Karpas-422 (cell line): ENCODE results near the gene DRAM2. TPM values are rescaled to one million over a fixed set of nuclear protein-coding genes. Genes with fewer than 3 reads are reported as not detected.

ENCODE experiments used
- DNase-seq: peaks from one replicate; pipeline ENCODE4 v3.0.0-alpha.2; 2015
- H2AFZ ChIP-seq: fragments of 200-600 bp; sonication (generic); 2 replicates; pipeline ENCODE4 v1.6.1; 2014; ENCODE audit warnings: antibody characterized with exemption, low read length, mixed read lengths
- H3K27ac ChIP-seq: fragments of 200-600 bp; sonication (generic); 2 replicates; pipeline ENCODE4 v1.5.1; 2014; ENCODE audit warnings: mild to moderate bottlenecking, low read length, moderate library complexity
- H3K27me3 ChIP-seq: fragments of 200-600 bp; sonication (generic); 2 replicates; pipeline ENCODE4 v1.6.1; 2014; ENCODE audit warnings: low read length, mixed read lengths
- H3K36me3 ChIP-seq: fragments of 200-600 bp; sonication (generic); 2 replicates; pipeline ENCODE4 v1.6.1; 2014; ENCODE audit warnings: low read length, mixed read lengths; ENCODE audit not compliant: insufficient read depth
- H3K4me1 ChIP-seq: fragments of 200-600 bp; sonication (generic); 2 replicates; pipeline ENCODE4 v1.6.1; 2014; ENCODE audit warnings: mild to moderate bottlenecking, low read length, mixed read lengths
- H3K4me2 ChIP-seq: fragments of 200-600 bp; sonication (generic); 2 replicates; pipeline ENCODE4 v1.6.1; 2014; ENCODE audit warnings: low read length, low read depth, mild to moderate bottlenecking; ENCODE audit not compliant: poor library complexity, severe bottlenecking
- H3K4me3 ChIP-seq: fragments of 200-600 bp; sonication (generic); 2 replicates; pipeline ENCODE4 v1.5.1; 2014; ENCODE audit warnings: mild to moderate bottlenecking, antibody characterized with exemption, low read length, mixed read lengths
- H3K79me2 ChIP-seq: fragments of 200-600 bp; sonication (generic); 2 replicates; pipeline ENCODE4 v1.6.1; 2014; ENCODE audit warnings: mild to moderate bottlenecking, low read length, mixed read lengths
- H3K9ac ChIP-seq: fragments of 200-600 bp; sonication (generic); 2 replicates; pipeline ENCODE4 v1.6.0; 2014; ENCODE audit warnings: low read length
- H3K9me2 ChIP-seq: fragments of 200-600 bp; sonication (generic), shearing (Covaris generic); replicated peaks from 2 replicates; pipeline ENCODE4 v1.6.0; 2014; ENCODE audit warnings: mild to moderate bottlenecking, low read length, moderate library complexity; ENCODE audit not compliant: insufficient read depth
- H3K9me3 ChIP-seq: fragments of 300-700, 200-600 bp; sonication (generic); 2 replicates; pipeline ENCODE4 v1.6.1; 2014; ENCODE audit warnings: low read length, mixed read lengths
- H4K20me1 ChIP-seq: fragments of 200-600 bp; sonication (generic); 2 replicates; pipeline ENCODE4 v1.6.1; 2014; ENCODE audit warnings: mild to moderate bottlenecking, antibody characterized with exemption, low read length, low read depth; ENCODE audit not compliant: insufficient read depth
- total RNA-seq: library from RNA; depleted of rRNA; stranded (reverse); fragments of >200 nt; shearing (Covaris generic); gene quantifications from 2 replicates; pipeline ENCODE4 v1.2.3, GENCODE V29; 2014; ENCODE audit warnings: low replicate concordance

The DRAM2 gene
- total RNA-seq, 1 experiment from 2014 or later, result 268 TPM

DNA sequence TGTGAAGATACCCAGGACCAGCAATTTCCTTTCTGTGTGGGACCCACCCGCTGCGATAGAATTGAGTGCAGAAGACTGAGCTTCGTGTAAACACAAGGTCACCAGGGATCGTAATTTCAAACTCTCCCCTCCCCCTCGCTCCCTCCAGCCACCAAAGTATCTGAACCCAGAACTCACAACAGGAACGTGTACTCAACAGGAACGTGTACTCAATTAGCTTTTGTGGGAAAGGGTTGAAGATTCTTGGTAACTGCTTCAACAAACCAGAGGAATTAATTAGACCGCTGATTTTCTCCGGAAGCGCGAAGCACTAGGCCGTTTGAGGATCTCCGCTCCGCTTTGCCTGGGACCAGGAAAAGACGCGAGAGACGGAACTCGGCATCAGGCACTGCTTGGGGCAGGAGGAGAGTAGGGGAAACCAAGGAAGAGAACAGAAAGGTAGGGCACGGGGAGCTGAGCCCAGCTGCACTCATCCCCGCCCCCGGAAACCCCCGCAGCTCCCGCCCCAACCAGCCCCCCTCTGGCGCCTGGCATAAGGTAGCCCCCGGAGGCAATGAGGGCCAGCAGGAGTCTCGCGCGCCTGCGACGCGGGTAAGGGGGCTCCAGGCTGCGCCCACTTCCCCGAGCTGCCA is 453 bp downstream of the DRAM2 start:
- H3K9ac ChIP-seq, result peak overlapping the region; percentile 98
- H3K36me3 ChIP-seq, result peaks cover 36% of the 10 kb centered on the region
- peaks cover 71% of the 10 kb centered on the region for H3K4me1 ChIP-seq
- no peak overlapping the region for H2AFZ ChIP-seq
- H3K9me3 ChIP-seq, result no peaks in the 10 kb centered on the region
- no peaks in the 10 kb centered on the region for H3K27me3 ChIP-seq
- H3K9me2 ChIP-seq, result no peaks in the 10 kb centered on the region
- H3K4me3 ChIP-seq, result peak overlapping the region; percentile 96
- peaks cover 75% of the 10 kb centered on the region for H3K79me2 ChIP-seq
- peaks cover 8% of the 10 kb centered on the region; the same call in 1 of the 2 replicates for H4K20me1 ChIP-seq
- peak; percentile 85 for DNase-seq
- H3K27ac ChIP-seq, result peak overlapping the region; percentile 90
- H3K4me2 ChIP-seq, result peak overlapping the region; percentile 98

DNA sequence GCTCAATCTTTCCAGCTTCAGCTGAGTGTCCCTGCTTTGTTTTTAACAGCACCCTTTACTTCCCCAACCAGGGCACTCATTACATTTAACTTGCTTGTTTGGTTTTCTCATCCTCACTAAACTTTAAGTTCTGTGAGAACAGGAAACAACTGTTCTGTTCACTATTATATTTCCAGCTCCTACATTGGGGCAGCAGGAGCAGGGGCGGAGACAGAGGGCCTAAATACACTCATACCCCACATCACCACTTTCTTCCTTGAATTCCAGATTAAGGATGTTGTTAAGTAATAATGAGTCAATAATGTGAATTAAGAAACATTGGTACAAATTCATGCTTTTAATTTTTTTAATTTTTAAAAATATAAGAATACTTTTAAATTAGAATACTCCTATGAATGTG is 6.0 kb downstream of the DRAM2 start:
- H4K20me1 ChIP-seq, result no peaks in the 10 kb centered on the region
- peak overlapping the region; percentile 72 for H3K27ac ChIP-seq
- no peak for DNase-seq
- H2AFZ ChIP-seq, result no peak overlapping the region
- peaks cover 24% of the 10 kb centered on the region for H3K36me3 ChIP-seq
- no peak overlapping the region for H3K4me3 ChIP-seq
- no peaks in the 10 kb centered on the region for H3K9me2 ChIP-seq
- no peaks in the 10 kb centered on the region for H3K27me3 ChIP-seq
- peaks cover 83% of the 10 kb centered on the region for H3K4me1 ChIP-seq
- peaks cover 21% of the 10 kb centered on the region for H3K79me2 ChIP-seq
- H3K9ac ChIP-seq, result no peak overlapping the region
- H3K4me2 ChIP-seq, result no peak overlapping the region
- H3K9me3 ChIP-seq, result no peaks in the 10 kb centered on the region

DNA sequence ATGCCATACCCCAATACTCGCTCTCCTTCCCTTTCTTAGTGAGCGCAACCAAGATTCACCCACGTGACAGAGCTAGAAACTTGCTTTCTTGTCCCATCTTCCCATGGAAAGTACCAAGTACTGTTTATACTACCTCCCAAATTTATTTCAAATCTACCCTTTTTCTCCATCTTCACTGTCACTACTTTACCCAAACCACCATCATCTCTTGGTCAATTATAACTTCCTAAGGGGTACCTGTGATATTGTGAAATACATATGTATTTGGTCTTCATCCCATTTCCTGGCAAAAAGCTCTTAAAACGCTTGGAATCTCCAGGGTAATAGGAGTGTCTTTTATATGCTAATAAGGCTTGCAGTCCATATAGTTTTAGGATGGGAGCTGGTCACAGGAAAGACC is 8.2 kb downstream of the DRAM2 start:
- H3K4me1 ChIP-seq, result peaks cover 86% of the 10 kb centered on the region
- H3K9ac ChIP-seq, result no peak overlapping the region
- H3K4me2 ChIP-seq, result no peak overlapping the region

DNA sequence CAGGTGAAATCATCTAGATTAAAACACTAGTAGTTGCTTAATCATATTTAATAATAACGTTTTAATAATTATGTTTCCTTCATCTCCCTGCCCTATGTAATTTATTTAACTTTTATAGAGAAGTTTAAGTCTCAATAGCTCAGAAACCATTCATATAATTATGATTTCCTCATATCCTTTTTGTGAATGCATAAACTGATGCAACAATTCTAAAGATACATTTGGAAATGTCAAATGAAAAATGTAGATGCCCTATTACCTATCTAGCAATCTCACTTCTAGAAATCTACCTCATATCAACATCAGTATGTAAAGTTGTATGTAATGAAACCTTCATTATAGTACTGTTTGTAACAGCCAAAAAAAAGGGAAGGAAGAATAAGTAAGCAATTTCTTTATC is 10.5 kb downstream of the DRAM2 start:
- peak overlapping the region; percentile 97 for H3K27ac ChIP-seq

More for the DNA sequence above, 8.2 kb downstream of the DRAM2 start:
- no peak overlapping the region for H3K4me3 ChIP-seq
- no peaks in the 10 kb centered on the region for H3K9me3 ChIP-seq
- peak overlapping the region; percentile 72 for H3K27ac ChIP-seq
- H3K79me2 ChIP-seq, result peaks cover 8% of the 10 kb centered on the region
- peaks cover 19% of the 10 kb centered on the region for H3K36me3 ChIP-seq
- H2AFZ ChIP-seq, result no peak overlapping the region
- H3K9me2 ChIP-seq, result no peaks in the 10 kb centered on the region
- DNase-seq, result no peak
- H4K20me1 ChIP-seq, result no peaks in the 10 kb centered on the region
- H3K27me3 ChIP-seq, result no peaks in the 10 kb centered on the region

DNA sequence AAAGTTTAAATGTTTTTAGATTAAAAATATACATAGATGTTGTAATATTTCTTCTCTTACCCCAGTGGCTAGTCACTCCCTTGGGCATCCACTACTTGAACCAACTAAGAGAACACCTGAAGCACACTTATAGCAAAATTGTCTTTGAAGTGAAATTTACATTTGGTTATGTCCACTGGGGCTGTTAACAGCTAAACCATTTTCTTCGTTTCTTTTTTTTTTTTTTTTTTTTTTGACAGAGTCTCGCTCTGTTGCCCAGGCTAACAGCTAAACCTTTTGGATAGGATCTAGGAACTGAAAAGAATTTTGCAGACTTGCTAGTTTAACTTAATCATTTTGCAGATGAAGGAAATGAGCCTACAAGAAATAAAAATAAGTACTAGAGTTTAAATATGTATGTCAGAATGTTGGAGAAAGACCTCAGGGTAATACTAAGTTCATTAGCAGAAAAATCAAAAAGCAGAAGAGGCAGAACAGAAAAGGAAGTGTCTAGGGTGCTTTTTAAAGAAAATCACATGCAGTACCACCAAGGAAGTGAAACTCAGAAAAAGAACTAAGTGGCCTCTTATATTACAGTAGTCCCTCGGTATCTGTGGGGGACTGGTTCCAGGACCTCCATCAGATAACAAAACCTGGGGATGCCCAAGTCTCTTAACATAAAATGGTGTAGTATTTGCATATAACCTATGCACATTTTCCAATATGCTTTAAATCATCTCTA is 11.8 kb downstream of the DRAM2 start:
- H3K79me2 ChIP-seq, result peaks cover 23% of the 10 kb centered on the region
- no peaks in the 10 kb centered on the region for H3K27me3 ChIP-seq
- no peaks in the 10 kb centered on the region for H3K9me3 ChIP-seq
- H3K4me1 ChIP-seq, result peaks cover 94% of the 10 kb centered on the region
- H3K4me2 ChIP-seq, result peak overlapping the region; percentile 84
- no peaks in the 10 kb centered on the region for H4K20me1 ChIP-seq
- H2AFZ ChIP-seq, result no peak overlapping the region
- H3K4me3 ChIP-seq, result peak overlapping the region; percentile 55
- H3K9me2 ChIP-seq, result no peaks in the 10 kb centered on the region
- H3K27ac ChIP-seq, result peak overlapping the region; percentile 97
- peak; percentile 96 for DNase-seq
- H3K36me3 ChIP-seq, result peaks cover 42% of the 10 kb centered on the region
- peak overlapping the region; percentile 59 for H3K9ac ChIP-seq

More for the DNA sequence above, 10.5 kb downstream of the DRAM2 start:
- H4K20me1 ChIP-seq, result no peaks in the 10 kb centered on the region
- H2AFZ ChIP-seq, result no peak overlapping the region
- no peak for DNase-seq
- peaks cover 23% of the 10 kb centered on the region for H3K79me2 ChIP-seq
- H3K9ac ChIP-seq, result peak overlapping the region; percentile 50
- peak overlapping the region; percentile 84 for H3K4me2 ChIP-seq
- H3K36me3 ChIP-seq, result peaks cover 29% of the 10 kb centered on the region
- H3K27me3 ChIP-seq, result no peaks in the 10 kb centered on the region
- peak overlapping the region; percentile 31 for H3K4me3 ChIP-seq
- H3K4me1 ChIP-seq, result peaks cover 91% of the 10 kb centered on the region
- no peaks in the 10 kb centered on the region for H3K9me2 ChIP-seq
- H3K9me3 ChIP-seq, result no peaks in the 10 kb centered on the region

DNA sequence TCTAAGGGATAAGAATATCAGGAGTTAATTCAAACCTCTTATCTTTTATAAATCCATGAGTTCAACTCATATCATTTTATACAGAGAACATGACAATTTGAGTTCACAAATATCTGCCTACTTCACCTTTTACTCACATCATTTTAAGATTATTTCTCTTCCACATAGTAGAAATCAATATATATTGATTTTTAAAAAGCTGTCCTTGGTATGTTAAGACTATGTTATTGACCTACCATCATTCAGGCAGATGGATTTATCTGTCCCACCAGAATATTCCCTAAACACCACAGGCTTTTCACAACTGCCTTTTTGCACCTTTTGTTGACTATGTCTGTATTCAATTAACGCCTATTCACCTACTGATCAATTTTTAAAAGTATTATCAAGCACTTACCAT is 13.5 kb downstream of the DRAM2 start:
- H3K27ac ChIP-seq, result peak overlapping the region; percentile 97
- H2AFZ ChIP-seq, result no peak overlapping the region
- H3K27me3 ChIP-seq, result no peaks in the 10 kb centered on the region
- H3K9ac ChIP-seq, result no peak overlapping the region
- H3K36me3 ChIP-seq, result peaks cover 43% of the 10 kb centered on the region
- DNase-seq, result no peak
- peaks cover 77% of the 10 kb centered on the region for H3K4me1 ChIP-seq
- peaks cover 23% of the 10 kb centered on the region for H3K79me2 ChIP-seq
- no peaks in the 10 kb centered on the region for H3K9me3 ChIP-seq
- H3K4me2 ChIP-seq, result peak overlapping the region; percentile 84
- H3K4me3 ChIP-seq, result peak overlapping the region; percentile 42; the same call in 1 of the 2 replicates
- H4K20me1 ChIP-seq, result no peaks in the 10 kb centered on the region
- no peaks in the 10 kb centered on the region for H3K9me2 ChIP-seq

DNA sequence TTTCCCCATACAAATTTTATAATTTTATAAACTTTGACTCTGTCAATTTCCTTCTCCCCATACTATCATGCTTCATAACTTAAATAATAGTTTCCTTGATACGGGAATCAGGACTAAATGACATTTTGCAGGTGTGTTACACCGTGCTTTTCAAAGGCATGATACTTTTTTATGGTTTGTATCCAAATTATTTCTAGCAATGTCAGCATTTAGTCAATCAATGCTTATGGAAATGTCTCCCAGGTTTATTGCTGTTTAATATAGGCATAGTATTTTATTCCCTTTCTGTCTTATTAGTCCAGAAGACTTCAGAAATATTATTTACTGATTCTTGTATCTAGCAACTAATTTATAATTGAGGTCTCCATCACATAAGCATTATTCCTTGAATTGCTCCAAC is 23.4 kb downstream of the DRAM2 start:
- Histone ChIP-seq H4K20me1 (no peaks in the 10 kb centered on the region), H3K79me2 (no peaks in the 10 kb centered on the region), H3K9me2 (no peaks in the 10 kb centered on the region), H3K36me3 (peaks cover 60% of the 10 kb centered on the region), H3K9ac (no peak overlapping the region), H3K27ac (no peak overlapping the region), H3K4me1 (peaks cover 13% of the 10 kb centered on the region), H3K9me3 (no peaks in the 10 kb centered on the region), H3K4me3 (no peak overlapping the region), H3K27me3 (no peaks in the 10 kb centered on the region), H2AFZ (no peak overlapping the region), H3K4me2 (no peak overlapping the region)
- DNase-seq, result no peak

DNA sequence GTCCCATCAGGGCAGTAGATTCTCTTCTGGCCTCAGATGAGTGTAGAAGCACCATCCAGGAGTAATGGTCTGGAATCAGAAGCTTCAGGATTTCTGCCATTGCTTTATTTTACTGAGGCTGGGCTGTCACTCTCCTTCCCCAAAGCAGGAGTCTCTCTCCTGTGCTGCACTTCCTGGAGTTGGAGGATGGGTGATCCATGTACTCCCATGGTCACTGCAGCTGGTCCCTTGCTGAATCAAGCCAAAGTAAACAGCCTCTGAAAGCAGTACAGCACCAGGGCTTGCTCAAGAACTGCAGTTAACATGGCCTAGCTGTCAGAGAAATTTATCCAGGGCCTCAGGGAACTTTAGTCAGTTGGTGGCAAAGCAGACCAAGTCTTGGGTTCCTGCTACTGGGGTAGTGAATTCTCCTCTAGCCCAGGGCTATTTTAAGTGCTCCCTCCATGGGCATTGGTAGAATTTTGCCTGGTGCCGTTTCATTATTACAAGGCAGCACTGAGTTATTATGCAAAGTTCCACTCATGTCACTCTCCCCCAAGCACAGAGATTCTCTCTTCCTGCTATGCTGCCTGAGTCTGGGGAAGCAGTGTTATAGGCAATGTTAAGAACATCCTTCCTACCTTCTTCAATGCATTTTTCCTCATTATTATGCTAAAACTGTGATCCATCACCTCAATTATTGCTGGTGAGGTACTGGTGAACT is 29.5 kb downstream of the DRAM2 start:
- no peak for DNase-seq
- peaks cover 20% of the 10 kb centered on the region for H3K4me1 ChIP-seq
- no peak overlapping the region for H3K4me2 ChIP-seq
- no peak overlapping the region for H3K27ac ChIP-seq
- no peaks in the 10 kb centered on the region for H4K20me1 ChIP-seq
- H3K36me3 ChIP-seq, result peaks cover 16% of the 10 kb centered on the region
- no peaks in the 10 kb centered on the region for H3K79me2 ChIP-seq
- H3K4me3 ChIP-seq, result no peak overlapping the region
- no peak overlapping the region for H3K9ac ChIP-seq
- no peaks in the 10 kb centered on the region for H3K9me3 ChIP-seq
- no peak overlapping the region for H2AFZ ChIP-seq
- H3K9me2 ChIP-seq, result no peaks in the 10 kb centered on the region
- H3K27me3 ChIP-seq, result no peaks in the 10 kb centered on the region
